ENCODE results near the gene IFNG.
"Not testable (repeated sequence)": the region's sequence is repeated elsewhere in the genome, so short reads cannot be mapped to it uniquely, and the experiment has no call there.

Gene IFNG

DNA sequence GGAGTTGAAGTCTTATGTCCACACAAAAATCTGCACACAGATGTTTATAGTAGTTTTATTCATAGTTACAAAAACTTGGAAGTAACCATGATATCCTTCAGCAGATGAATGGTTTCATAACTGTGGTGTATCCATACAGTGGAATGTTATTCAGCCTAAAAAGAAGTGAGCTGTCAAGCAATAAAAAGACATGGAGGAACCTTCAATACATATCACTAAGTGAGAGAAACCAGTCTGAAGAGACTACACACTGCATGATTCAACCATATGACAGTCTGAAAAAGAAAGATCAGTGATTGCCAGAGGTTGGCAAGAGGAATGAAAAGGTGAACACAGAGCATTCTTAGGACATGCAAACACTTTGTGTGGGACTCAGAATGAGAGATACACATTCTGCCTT, 18.6 kb upstream of the IFNG start:
- TF ChIP-seq, protein P1, sequence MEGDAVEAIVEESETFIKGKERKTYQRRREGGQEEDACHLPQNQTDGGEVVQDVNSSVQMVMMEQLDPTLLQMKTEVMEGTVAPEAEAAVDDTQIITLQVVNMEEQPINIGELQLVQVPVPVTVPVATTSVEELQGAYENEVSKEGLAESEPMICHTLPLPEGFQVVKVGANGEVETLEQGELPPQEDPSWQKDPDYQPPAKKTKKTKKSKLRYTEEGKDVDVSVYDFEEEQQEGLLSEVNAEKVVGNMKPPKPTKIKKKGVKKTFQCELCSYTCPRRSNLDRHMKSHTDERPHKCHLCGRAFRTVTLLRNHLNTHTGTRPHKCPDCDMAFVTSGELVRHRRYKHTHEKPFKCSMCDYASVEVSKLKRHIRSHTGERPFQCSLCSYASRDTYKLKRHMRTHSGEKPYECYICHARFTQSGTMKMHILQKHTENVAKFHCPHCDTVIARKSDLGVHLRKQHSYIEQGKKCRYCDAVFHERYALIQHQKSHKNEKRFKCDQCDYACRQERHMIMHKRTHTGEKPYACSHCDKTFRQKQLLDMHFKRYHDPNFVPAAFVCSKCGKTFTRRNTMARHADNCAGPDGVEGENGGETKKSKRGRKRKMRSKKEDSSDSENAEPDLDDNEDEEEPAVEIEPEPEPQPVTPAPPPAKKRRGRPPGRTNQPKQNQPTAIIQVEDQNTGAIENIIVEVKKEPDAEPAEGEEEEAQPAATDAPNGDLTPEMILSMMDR (IDR thresholded peaks at IDR 0.05; ENCODE audit: insufficient read depth, low read depth, low read length, missing control alignments): no peak
- peak; percentile 23 for DNase-seq (ENCODE audit: low read depth)
- H3K4me3 ChIP-seq (ENCODE audit: low read length): no peak overlapping the region

DNA sequence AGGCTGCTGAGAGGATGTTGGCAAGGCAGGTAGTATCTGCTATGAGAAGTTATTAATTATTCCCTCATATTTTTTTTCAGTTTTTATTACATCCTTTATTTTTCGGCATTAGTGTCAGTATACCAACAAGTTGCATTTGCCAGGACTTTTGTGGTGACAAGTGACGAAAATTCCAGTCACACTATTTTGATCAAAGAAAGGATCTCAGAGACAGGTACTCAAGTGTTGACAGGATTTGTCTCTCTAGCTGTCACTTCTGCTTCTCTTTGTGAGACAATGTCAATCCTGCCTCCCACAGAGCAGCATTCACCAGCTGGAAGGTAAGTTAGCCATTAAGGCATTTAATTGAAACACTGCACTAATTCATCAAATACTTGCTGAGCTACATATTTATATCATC, 18.0 kb upstream of the IFNG start:
- no peak overlapping the region for H3K4me3 ChIP-seq (ENCODE audit: low read length)
- DNase-seq (ENCODE audit: low read depth): no peak
- TF ChIP-seq, protein P1 (IDR thresholded peaks at IDR 0.05; ENCODE audit: insufficient read depth, low read depth, low read length, missing control alignments): no peak

DNA sequence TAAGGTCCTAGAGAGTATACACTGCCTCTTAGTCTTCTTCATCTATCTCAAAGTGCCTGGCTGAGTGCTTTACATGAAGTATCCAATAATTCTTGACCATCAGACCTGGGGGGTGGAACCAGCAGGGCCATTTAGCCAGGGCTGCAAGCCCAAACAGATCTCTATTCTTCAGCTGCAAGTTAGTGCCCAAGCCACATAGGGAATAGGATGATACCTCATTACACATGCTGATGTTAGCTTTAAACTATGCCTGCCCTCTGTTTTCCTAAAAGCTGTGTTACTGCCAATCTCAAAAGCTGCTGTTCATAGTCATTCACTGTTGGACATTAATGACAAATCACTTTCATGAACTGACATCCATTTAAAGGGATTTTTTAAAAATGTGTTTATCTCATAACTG, 16.7 kb upstream of the IFNG start:
- H3K4me3 ChIP-seq (ENCODE audit: low read length): no peak overlapping the region
- DNase-seq (ENCODE audit: low read depth): peak; percentile 56
- TF ChIP-seq, protein P1 (IDR thresholded peaks at IDR 0.05; ENCODE audit: insufficient read depth, low read depth, low read length, missing control alignments): no peak

DNA sequence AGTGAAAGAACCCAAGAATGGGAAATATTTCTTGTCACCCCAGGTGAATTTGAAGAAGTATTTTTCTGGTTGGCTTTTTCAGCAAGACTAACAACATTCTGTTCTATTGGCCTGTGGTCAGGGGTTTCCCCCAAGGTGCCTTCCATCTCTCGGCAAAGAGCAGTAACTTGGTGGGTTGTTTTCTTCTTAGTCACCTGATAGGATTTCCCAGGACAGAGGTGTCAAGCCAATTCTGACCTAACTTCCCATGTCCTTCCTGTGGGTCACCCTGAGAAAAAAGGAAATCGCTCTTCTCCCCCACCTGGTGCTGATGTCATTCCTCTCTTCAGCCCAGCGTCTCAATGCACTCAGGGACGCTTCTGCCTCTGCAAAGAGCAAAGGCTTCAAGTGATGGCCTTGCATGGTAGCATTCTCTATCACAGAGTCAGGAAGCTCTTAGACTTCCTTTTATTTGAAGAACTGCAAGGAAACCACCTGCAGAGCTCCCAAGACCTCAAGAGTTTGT, 16.1 kb upstream of the IFNG start:
- TF ChIP-seq, protein P1 (IDR thresholded peaks at IDR 0.05; ENCODE audit: insufficient read depth, low read depth, low read length, missing control alignments): no peak
- no peak overlapping the region for H3K4me3 ChIP-seq (ENCODE audit: low read length)
- DNase-seq (ENCODE audit: low read depth): no peak

DNA sequence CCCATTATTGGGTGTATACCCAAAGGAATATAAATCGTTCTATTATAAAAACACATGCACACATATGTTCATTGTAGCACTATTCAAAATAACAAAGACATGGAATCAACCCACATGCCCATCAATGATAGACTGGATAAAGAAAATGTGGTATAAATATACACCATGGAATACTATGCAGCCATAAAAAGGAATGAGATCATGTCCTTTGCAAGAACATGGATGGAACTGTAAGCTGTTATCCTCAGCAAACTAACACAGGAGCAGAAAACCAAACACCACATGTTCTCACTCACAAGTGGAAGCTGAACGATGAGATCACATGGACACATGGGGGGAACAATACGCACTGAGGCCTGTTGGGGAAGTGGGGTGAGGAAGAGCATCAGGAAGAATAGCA, 15.2 kb upstream of the IFNG start:
- DNase-seq (ENCODE audit: low read depth): not testable (repeated sequence)

DNA sequence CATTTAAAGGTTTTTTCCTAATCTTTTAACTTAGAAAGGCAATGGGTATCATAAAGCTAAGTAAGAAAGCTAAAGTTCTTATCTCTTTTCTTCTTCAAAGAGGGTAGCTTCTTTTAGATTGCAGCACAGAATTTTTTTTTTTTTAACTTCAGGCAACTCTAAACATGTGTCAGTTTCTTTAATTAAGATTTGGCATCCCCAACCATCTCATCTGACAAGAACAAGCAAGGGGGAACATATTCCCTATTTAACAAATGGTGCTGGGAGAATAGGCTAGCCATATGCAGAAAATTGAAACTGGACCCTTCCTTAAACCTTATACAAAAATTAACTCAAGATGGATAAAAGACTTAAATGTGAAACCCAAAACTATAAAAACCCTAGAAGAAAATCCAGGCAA, 14.3 kb upstream of the IFNG start:
- H3K4me3 ChIP-seq (ENCODE audit: low read length): no peak overlapping the region
- TF ChIP-seq, protein P1 (IDR thresholded peaks at IDR 0.05; ENCODE audit: insufficient read depth, low read depth, low read length, missing control alignments): no peak
- DNase-seq (ENCODE audit: low read depth): no peak

More for the DNA sequence above, 15.2 kb upstream of the IFNG start:
- H3K4me3 ChIP-seq (ENCODE audit: low read length): not testable (repeated sequence)

DNA sequence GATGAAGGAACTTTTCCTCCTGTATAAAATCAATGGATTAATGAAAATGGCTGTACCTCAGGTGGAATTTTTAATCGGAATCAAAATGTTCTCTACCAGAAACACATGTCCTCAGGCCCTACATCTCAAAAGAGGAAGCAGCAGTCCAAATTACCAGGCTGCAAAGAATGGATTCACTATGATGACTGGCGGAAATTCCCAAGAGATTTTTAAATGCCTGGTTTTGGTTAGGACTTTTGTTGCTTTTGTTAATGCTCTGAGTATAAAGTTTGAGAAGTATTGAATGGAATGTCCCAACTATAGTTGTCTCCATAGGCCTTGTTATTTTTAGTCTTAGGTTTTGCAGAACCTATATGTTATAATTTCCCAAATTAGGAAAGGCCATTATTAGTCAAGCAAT, 11.2 kb upstream of the IFNG start:
- TF ChIP-seq, protein P1 (IDR thresholded peaks at IDR 0.05; ENCODE audit: insufficient read depth, low read depth, low read length, missing control alignments): no peak
- H3K4me3 ChIP-seq (ENCODE audit: low read length): no peak overlapping the region
- no peak for DNase-seq (ENCODE audit: low read depth)
